Measurements from ENCODE around the gene GSTA2.
"Not testable (repeated sequence)": the region's sequence is repeated elsewhere in the genome, so short reads cannot be mapped to it uniquely, and the experiment has no call there.

GRCh38 chr6:52763322-52763916 lies at the start of gene GSTA2:
- TF ChIP-seq POLR2AphosphoS5 (IDR thresholded peaks at IDR 0.05; ENCODE audit: low read depth, low read length); CTCF (IDR thresholded peaks at IDR 0.05); SIN3A (IDR thresholded peaks at IDR 0.05; ENCODE audit: borderline replicate concordance, insufficient read depth, low read depth, low read length): not testable (repeated sequence)
